ENCODE measurements around the gene CCDC88B.

CCDC88B gene, protein sequence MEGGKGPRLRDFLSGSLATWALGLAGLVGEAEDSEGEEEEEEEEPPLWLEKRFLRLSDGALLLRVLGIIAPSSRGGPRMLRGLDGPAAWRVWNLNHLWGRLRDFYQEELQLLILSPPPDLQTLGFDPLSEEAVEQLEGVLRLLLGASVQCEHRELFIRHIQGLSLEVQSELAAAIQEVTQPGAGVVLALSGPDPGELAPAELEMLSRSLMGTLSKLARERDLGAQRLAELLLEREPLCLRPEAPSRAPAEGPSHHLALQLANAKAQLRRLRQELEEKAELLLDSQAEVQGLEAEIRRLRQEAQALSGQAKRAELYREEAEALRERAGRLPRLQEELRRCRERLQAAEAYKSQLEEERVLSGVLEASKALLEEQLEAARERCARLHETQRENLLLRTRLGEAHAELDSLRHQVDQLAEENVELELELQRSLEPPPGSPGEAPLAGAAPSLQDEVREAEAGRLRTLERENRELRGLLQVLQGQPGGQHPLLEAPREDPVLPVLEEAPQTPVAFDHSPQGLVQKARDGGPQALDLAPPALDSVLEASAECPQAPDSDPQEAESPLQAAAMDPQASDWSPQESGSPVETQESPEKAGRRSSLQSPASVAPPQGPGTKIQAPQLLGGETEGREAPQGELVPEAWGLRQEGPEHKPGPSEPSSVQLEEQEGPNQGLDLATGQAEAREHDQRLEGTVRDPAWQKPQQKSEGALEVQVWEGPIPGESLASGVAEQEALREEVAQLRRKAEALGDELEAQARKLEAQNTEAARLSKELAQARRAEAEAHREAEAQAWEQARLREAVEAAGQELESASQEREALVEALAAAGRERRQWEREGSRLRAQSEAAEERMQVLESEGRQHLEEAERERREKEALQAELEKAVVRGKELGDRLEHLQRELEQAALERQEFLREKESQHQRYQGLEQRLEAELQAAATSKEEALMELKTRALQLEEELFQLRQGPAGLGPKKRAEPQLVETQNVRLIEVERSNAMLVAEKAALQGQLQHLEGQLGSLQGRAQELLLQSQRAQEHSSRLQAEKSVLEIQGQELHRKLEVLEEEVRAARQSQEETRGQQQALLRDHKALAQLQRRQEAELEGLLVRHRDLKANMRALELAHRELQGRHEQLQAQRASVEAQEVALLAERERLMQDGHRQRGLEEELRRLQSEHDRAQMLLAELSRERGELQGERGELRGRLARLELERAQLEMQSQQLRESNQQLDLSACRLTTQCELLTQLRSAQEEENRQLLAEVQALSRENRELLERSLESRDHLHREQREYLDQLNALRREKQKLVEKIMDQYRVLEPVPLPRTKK (N-terminal part only)

DNA sequence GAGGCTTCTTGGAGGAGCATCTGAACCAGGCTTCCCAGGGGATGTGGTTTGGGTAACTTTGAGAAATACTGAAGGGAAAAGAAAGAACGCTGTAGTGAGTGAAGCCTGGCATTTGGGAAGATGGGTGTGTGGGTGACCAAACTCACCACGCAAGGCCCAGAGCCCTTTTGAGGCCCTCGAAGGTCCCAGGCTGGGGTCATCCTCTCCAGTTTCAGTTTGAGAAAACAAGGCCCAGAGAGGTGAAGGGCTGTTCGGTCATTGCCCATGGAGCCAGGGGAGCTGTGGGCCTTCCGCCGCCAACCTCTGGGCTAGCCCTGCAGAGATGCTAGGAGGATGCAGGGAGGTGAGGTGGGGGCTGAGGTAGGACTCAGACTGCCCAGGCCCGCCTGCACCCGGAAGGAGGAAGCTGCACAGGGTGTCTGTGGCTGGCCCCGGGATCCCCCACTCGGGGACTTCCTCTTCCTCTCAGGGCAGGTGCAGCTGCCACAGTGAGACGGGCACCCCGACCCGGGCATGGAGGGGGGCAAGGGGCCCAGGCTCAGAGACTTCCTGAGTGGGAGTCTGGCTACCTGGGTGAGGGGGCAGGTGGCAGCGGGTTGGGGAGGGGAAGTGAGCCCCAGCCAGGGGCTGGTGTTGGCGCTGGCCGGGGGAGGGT is at the start of gene CCDC88B:
Gene CCDC88B, plus strand, starts transcription at position 451 of the 655 bp plus-strand sequence. Its CDS starts 63 bp downstream, at position 514.
- TF ChIP-seq, protein P1, sequence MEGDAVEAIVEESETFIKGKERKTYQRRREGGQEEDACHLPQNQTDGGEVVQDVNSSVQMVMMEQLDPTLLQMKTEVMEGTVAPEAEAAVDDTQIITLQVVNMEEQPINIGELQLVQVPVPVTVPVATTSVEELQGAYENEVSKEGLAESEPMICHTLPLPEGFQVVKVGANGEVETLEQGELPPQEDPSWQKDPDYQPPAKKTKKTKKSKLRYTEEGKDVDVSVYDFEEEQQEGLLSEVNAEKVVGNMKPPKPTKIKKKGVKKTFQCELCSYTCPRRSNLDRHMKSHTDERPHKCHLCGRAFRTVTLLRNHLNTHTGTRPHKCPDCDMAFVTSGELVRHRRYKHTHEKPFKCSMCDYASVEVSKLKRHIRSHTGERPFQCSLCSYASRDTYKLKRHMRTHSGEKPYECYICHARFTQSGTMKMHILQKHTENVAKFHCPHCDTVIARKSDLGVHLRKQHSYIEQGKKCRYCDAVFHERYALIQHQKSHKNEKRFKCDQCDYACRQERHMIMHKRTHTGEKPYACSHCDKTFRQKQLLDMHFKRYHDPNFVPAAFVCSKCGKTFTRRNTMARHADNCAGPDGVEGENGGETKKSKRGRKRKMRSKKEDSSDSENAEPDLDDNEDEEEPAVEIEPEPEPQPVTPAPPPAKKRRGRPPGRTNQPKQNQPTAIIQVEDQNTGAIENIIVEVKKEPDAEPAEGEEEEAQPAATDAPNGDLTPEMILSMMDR (IDR thresholded peaks at IDR 0.05; ENCODE audit: unreplicated experiment in 3 of 3), result no peak
- Mint-ChIP-seq H3K27ac (peak within 1 kb of the TSS in 1 of 3 experiments; percentile 63), H3K9me3 (no peaks in the 10 kb centered on the region), H3K4me1 (peaks cover 11% of the 10 kb centered on the region), H3K36me3 (ENCODE audit: low read depth) (no peaks in the 10 kb centered on the region), H3K27me3 (ENCODE audit: low read depth) (peaks cover 15% of the 10 kb centered on the region), H3K4me3 (peak within 1 kb of the TSS; percentile 62 to 72 (median 67))

DNA sequence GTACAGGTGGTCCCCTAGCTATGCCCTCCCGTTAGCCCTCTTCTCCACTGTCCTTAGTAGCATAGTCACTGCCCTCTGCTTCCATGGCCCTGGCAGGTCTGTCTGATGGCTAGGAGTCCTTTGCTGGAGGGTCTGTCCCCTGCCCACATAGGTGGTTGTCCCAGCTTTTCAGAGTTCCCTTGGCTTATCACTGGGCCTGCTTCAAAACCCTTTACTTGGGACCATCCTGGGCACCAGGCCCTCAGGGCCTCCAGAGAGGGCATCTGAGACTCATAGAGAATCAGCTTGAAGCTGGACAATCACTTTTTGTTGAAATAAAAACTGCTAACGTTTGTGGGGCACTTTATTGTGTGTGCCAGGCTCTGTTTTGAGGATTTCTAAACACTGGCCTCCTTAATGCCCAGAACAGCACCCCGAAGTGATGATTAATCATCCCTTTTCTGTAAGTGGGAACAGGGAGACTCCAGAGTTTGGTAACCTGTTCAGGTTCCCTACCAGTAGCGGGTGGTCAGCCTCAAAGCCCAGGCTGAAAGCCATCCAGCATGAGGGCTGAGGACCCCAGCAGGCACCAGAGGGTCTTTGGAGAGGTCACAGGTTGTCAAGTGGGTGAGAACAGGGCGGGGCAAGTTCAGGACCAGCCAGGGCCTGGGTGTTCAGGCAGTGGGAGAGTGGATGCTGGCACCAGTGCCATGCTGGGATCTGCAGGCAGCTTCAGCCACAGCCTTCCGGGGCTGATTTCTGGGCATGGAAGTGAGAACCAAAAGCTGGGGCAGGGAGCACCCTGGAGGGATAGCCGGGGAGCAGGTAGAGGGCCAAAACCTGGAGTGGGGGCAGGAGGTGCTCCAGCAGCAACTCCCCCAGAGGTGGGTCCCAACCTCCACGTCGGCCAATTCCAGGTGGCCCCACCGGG is 49.4 kb upstream of the CCDC88B start:
- H3K9me3 Mint-ChIP-seq, result no peaks in the 10 kb centered on the region
- H3K4me3 Mint-ChIP-seq, result peak overlapping the region; percentile 76 to 83 (median 83)
- TF ChIP-seq, protein P1 (IDR thresholded peaks at IDR 0.05; ENCODE audit: unreplicated experiment in 3 of 3), result no peak
- H3K27me3 Mint-ChIP-seq (ENCODE audit: low read depth), result peaks cover 67% of the 10 kb centered on the region
- no peak overlapping the region for H3K27ac Mint-ChIP-seq
- H3K36me3 Mint-ChIP-seq (ENCODE audit: low read depth), result peaks cover 6% of the 10 kb centered on the region
- H3K4me1 Mint-ChIP-seq, result peaks cover 12% of the 10 kb centered on the region

DNA sequence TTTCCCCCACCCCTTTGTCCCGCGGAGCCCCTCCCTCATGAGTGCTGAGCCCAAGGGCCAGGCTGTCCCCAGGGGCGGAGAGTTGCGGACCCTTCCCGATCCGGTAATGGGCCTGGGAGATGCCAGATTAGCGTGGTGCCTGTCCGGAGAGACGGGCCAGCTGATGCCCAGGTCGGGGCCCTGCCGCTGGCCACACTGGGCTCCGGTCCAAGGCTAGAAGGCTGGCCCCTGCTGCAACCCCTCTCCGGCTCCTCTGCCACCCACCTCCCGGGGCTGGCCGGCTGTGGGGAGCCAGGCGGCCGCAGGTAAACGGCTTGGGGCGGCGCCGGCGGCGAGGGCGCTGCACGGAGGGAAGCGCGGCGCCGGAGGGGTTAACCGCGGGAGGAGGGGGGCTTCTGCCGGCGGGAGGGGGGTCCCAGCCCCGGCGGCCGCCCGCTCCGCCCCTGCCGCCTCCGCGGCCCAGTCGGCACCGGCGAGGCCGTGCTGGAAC is 48.7 kb upstream of the CCDC88B start, which contains the start of gene KCNK4:
Gene KCNK4, plus strand, starts transcription at position 41 of the 490 bp plus-strand sequence. CDS start 1,717 bp downstream, outside the sequence.
- Mint-ChIP-seq H3K9me3 (no peaks in the 10 kb centered on the region), H3K36me3 (ENCODE audit: low read depth) (peaks cover 6% of the 10 kb centered on the region), H3K27ac (no peak within 1 kb of the TSS), H3K4me1 (peaks cover 11% of the 10 kb centered on the region), H3K27me3 (ENCODE audit: low read depth) (peaks cover 74% of the 10 kb centered on the region), H3K4me3 (peak within 1 kb of the TSS; percentile 76 to 83 (median 83))
- TF ChIP-seq, protein P1 (IDR thresholded peaks at IDR 0.05; ENCODE audit: unreplicated experiment in 3 of 3), result no peak

DNA sequence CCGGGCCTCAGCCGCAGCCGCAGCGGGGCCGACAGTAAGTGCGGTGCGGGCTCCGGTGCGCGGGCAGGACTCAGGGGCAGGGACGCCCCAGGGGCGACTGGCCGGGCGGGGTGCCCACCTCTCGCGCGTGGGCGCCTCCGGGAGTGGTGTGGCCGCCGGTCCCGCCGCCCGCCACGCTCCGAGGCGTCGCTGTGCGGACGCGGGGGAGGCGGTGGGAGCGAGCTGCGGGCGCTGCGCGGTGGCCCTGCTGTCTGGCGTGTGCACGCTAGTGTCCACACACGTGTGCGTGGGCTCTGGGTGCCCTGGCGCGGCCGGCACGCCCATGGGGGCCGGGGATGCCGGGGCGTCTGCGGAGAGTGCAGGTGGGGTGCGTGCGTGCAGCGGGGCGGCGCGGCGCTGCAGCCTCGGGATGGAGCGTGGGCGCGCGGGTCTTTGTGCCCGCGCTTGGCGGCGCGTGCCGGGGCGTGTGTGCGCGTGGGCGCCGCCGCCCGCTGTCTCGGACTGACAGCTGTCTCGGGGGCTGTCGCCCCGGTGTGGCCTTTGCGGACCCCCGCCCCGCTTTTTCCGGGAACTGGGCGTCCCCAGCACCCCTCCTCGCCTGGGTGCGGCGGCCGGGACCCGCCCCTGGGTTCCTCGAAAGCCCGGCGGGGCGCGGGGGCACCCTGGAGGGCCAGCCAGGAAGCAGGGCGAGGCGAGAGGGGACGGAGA is 48.1 kb upstream of the CCDC88B start:
- Mint-ChIP-seq H3K36me3 (ENCODE audit: low read depth) (peaks cover 6% of the 10 kb centered on the region), H3K4me3 (no peak overlapping the region), H3K27ac (no peak overlapping the region), H3K9me3 (no peaks in the 10 kb centered on the region), H3K4me1 (peaks cover 5% of the 10 kb centered on the region), H3K27me3 (ENCODE audit: low read depth) (peaks cover 80% of the 10 kb centered on the region)
- TF ChIP-seq, protein P1 (IDR thresholded peaks at IDR 0.05; ENCODE audit: unreplicated experiment in 3 of 3), result no peak
